HG03095 (cell line): ENCODE results near the gene PGM1.

ENCODE experiments used
- ATAC-seq: cut with Tn5 transposase; IDR thresholded peaks from one replicate; pipeline ENCODE4 v1.9.1; 2021; ENCODE audit warnings: moderate library complexity; ENCODE audit not compliant: unreplicated experiment

PGM1 gene

GRCh38 chr1:63663873-63664272 lies 70.7 kb downstream of the PGM1 start:
- no peak for ATAC-seq

- no peak for ATAC-seq
Measured at GRCh38 chr1:63664742-63665141, 71.5 kb downstream of the PGM1 start.

DNA sequence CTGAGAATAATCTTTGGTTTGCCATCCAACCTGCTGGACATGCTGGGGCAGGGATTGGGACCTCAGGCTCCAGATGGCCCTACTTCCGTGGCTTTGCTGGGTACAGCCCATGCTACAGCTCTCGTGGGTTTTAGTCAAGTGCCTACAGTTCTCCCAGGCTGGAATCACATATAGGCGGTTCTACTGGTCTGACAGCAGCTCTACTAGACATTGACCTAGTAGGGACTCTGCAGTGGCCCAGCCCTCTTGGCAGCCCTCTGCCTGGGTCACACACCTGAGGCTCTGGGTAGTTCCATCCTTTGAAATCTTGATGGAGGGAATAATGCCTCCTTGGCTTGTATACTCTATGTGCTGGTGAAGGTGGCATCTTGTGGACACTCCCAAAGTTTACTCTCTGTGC lies 72.2 kb downstream of the PGM1 start:
- no peak for ATAC-seq

GRCh38 chr1:63665824-63666223 lies 72.6 kb downstream of the PGM1 start:
- no peak for ATAC-seq

GRCh38 chr1:63668298-63668697 lies 75.1 kb downstream of the PGM1 start:
- no peak for ATAC-seq

- no peak for ATAC-seq
Measured at GRCh38 chr1:63669151-63669961, 76.1 kb downstream of the PGM1 start.

- ATAC-seq = no peak
Measured at GRCh38 chr1:63670164-63670563, 77.0 kb downstream of the PGM1 start.

- ATAC-seq = no peak
Measured at GRCh38 chr1:63671514-63671913, 78.3 kb downstream of the PGM1 start.

DNA sequence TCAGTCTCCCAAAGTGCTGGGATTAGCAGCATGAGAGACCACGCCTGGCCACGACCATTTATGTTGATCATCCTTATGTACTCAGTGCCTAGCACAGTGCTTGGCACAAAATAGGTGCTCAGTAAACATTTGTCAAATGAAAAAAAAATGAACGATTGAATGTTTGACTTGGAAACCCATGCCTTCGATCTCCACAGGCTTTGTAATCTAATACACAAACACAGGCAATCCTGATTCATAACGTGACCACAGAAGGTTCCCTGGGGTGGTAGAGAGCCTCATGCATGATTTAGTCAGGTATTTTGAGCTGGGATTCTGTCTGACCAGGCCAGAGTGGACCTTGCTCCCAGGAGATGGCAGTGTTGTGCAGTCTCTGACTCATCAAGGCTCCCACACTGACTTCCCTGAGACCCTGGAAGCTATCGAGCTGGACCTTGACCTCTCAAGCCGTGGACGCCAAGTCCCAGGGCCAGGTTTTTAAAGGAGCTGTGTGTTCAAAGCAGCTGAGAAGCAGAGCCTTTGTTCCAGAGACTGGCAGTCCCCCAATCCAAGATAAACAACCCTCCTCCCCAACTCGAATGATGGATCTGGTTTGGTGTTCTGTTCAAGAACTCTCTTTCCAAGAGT lies 81.1 kb downstream of the PGM1 start:
- no peak for ATAC-seq

GRCh38 chr1:63674865-63675419 lies 81.7 kb downstream of the PGM1 start:
- no peak for ATAC-seq

GRCh38 chr1:63675420-63675931 lies 82.3 kb downstream of the PGM1 start:
- ATAC-seq = no peak

GRCh38 chr1:63677497-63677896 lies 84.3 kb downstream of the PGM1 start:
- ATAC-seq = no peak

- ATAC-seq = no peak
Measured at GRCh38 chr1:63678200-63678599, 85.0 kb downstream of the PGM1 start.

DNA sequence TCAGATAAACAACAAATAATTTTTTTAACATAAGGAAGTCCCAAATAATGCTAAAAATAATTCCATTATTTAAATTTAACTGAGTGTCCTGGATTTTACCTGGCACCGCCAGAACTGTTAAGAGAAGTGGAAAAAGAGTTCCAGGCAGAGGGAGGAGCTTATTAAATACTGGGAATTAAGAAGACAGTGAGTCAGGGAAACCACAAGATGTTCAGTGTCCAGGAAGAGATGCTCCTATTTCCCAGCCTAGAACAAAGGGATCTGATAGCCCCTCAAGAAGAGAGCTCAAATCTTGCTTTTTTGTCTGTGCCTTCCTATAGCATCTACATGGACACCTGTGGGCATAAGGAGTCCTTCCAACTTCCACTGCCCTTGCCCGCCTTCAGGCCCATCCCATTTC lies 85.9 kb downstream of the PGM1 start:
- ATAC-seq = no peak

DNA sequence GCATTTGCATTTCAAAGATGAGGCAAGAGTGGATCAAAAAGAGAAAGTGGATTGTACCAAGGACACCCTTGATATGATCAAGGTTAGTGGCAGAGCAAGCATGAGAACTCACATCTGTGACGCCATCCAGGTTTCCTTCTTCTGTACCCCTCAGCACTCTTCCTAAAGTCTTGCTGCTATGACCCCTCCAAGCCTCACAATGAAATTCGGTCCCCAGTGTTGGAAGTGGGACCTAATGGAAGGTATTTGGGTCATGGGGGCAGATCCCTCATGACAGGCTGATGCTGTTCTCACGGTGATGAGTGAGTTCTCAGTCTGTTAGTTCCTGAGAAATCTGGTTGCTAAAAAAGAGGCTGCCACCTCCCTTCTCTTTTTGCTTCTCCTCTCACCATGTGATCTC lies 86.4 kb downstream of the PGM1 start:
- no peak for ATAC-seq

DNA sequence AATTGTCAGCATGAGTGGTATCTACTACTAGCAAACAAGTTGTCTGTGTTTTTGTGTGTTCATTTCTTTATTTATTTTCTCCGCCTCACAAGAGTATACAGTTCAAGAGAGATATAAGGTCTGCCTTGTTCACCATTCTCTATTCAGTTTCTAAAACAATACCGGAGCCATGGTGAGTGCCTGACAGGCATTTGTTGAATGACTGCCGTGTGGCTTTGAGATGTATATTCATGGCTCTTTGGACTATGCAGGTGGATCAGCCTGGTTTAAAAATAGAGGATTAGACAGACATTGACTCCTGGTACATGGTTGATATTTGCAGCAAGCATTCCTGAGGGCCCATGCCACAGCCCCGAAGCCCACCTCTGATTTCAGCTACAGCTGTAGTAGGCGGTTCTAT lies 89.7 kb downstream of the PGM1 start:
- ATAC-seq = no peak

GRCh38 chr1:63683759-63684158 lies 90.5 kb downstream of the PGM1 start:
- ATAC-seq = no peak

GRCh38 chr1:63686696-63687095 lies 93.5 kb downstream of the PGM1 start:
- ATAC-seq = no peak

DNA sequence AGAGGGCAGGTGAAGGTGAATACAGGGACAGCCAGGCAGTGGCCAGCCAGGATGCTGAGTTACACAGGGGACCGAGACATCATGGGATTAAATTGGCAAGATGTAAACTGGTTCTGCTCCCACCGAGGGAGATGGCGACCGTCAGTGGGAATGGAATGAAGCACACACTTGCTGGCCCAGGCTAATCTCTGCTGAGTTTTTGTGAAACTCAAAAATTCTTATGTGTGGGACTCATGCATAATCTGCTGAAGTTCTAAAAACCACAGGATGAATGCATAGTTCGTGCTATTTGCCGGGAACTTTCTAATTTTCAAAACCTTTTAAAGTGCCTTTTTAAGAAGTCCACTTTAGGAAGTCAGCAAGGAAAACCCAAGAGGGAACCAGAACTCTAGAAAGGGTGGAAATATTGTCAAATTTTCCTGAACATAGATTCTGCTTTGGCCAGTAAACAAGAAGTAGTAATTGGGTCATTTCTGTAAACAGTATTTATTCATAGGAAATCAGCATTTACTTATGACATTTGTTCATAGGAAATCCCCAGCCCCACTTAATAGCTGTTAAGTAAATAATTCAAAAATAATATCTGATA lies 95.2 kb downstream of the PGM1 start:
- ATAC-seq = no peak

GRCh38 chr1:63690966-63691700 lies 97.9 kb downstream of the PGM1 start:
- no peak for ATAC-seq
